ENCODE results near the gene MYO1D. TPM values are rescaled to one million over a fixed set of nuclear protein-coding genes. Genes with fewer than 3 reads are reported as not detected.
A peak's percentile ranks its signal among the peaks of the same experiment; 100 is the strongest.

Gene MYO1D
- total RNA-seq, 1 experiment from 2014 or later, result 57.2 TPM

- DNase-seq, result no peak
- CTCF ChIA-PET, result interaction anchor here (0.8 kb wide), 1 partner anchor 10 kb away, joined by 3 read pairs; no protein-coding TSS in a partner anchor
- BruUV-seq (replicated peaks), result no TSS peak
- H3K27me3 Mint-ChIP-seq (ENCODE audit: unreplicated experiment), result no peaks in the 10 kb centered on the region
- no peak for TF ChIP-seq CTCF (IDR thresholded peaks at IDR 0.05; ENCODE audit: unreplicated experiment)
- peaks cover 4% of the 10 kb centered on the region for H3K9me3 Mint-ChIP-seq (ENCODE audit: low read depth, unreplicated experiment)
- peak overlapping the region; percentile 12 for H3K27ac Mint-ChIP-seq (ENCODE audit: unreplicated experiment)
- no peaks in the 10 kb centered on the region for H3K36me3 Mint-ChIP-seq (ENCODE audit: insufficient read depth, unreplicated experiment)
- H3K4me1 Mint-ChIP-seq (ENCODE audit: low read depth, unreplicated experiment), result peaks cover 19% of the 10 kb centered on the region
- intact Hi-C loops (cut with micrococcal nuclease; ENCODE audit: unreplicated experiment), result no loop called here
- no peak overlapping the region for H3K4me3 Mint-ChIP-seq (ENCODE audit: low read depth, unreplicated experiment)
Observed at GRCh38 chr17:32859857-32860525, 16.9 kb downstream of the MYO1D start.

GRCh38 chr17:32855620-32856019, 21.3 kb downstream of the MYO1D start:
- H3K4me1 Mint-ChIP-seq (ENCODE audit: low read depth, unreplicated experiment), result peaks cover 30% of the 10 kb centered on the region
- H3K27ac Mint-ChIP-seq (ENCODE audit: unreplicated experiment), result no peak overlapping the region
- CTCF ChIA-PET, result no interaction called here
- TF ChIP-seq CTCF (IDR thresholded peaks at IDR 0.05; ENCODE audit: unreplicated experiment), result no peak
- intact Hi-C loops (cut with micrococcal nuclease; ENCODE audit: unreplicated experiment), result no loop called here
- no peak overlapping the region for H3K4me3 Mint-ChIP-seq (ENCODE audit: low read depth, unreplicated experiment)
- no peaks in the 10 kb centered on the region for H3K36me3 Mint-ChIP-seq (ENCODE audit: insufficient read depth, unreplicated experiment)
- no TSS peak for BruUV-seq (replicated peaks)
- H3K9me3 Mint-ChIP-seq (ENCODE audit: low read depth, unreplicated experiment), result peaks cover 8% of the 10 kb centered on the region
- DNase-seq, result no peak
- no peaks in the 10 kb centered on the region for H3K27me3 Mint-ChIP-seq (ENCODE audit: unreplicated experiment)

- no peak overlapping the region for H3K27ac Mint-ChIP-seq (ENCODE audit: unreplicated experiment)
- intact Hi-C loops (cut with micrococcal nuclease; ENCODE audit: unreplicated experiment), result loop anchor here (5.0 kb wide), 1 partner anchor 38 kb away; no protein-coding TSS in a partner anchor
- no peaks in the 10 kb centered on the region for H3K36me3 Mint-ChIP-seq (ENCODE audit: insufficient read depth, unreplicated experiment)
- peaks cover 27% of the 10 kb centered on the region for H3K4me1 Mint-ChIP-seq (ENCODE audit: low read depth, unreplicated experiment)
- peaks cover 8% of the 10 kb centered on the region for H3K9me3 Mint-ChIP-seq (ENCODE audit: low read depth, unreplicated experiment)
- no peak for DNase-seq
- no peak for TF ChIP-seq CTCF (IDR thresholded peaks at IDR 0.05; ENCODE audit: unreplicated experiment)
- H3K4me3 Mint-ChIP-seq (ENCODE audit: low read depth, unreplicated experiment), result no peak overlapping the region
- BruUV-seq (replicated peaks), result no TSS peak
- no peaks in the 10 kb centered on the region for H3K27me3 Mint-ChIP-seq (ENCODE audit: unreplicated experiment)
- CTCF ChIA-PET, result interaction anchor here (1.0 kb wide), 2 partner anchors 22 to 72 kb away, joined by 3 to 4 read pairs; partner anchors contain the start of gene MYO1D
Observed at GRCh38 chr17:32854832-32855389, 22.0 kb downstream of the MYO1D start.

- CTCF ChIA-PET, result interaction anchor here (0.6 to 1.0 kb wide), 3 partner anchors 10 to 71 kb away, joined by 3 to 4 read pairs (median 3); partner anchors contain the start of gene MYO1D
- Mint-ChIP-seq H3K4me1 (ENCODE audit: low read depth, unreplicated experiment) (peaks cover 20% of the 10 kb centered on the region), H3K27me3 (ENCODE audit: unreplicated experiment) (no peaks in the 10 kb centered on the region), H3K4me3 (ENCODE audit: low read depth, unreplicated experiment) (no peak overlapping the region), H3K36me3 (ENCODE audit: insufficient read depth, unreplicated experiment) (no peaks in the 10 kb centered on the region), H3K9me3 (ENCODE audit: low read depth, unreplicated experiment) (peaks cover 4% of the 10 kb centered on the region), H3K27ac (ENCODE audit: unreplicated experiment) (no peak overlapping the region)
- intact Hi-C loops (cut with micrococcal nuclease; ENCODE audit: unreplicated experiment), result loop anchor here (5.0 kb wide), 1 partner anchor 37 kb away; no protein-coding TSS in a partner anchor
- no TSS peak for BruUV-seq (replicated peaks)
- TF ChIP-seq CTCF (IDR thresholded peaks at IDR 0.05; ENCODE audit: unreplicated experiment), result no peak
- no peak for DNase-seq
Observed at GRCh38 chr17:32854207-32854606, 22.7 kb downstream of the MYO1D start.
